GM18867 (cell line): ENCODE data around the gene DLX4.

Experiments
- ATAC-seq: cut with Tn5 transposase; IDR thresholded peaks from one replicate; pipeline ENCODE4 v1.9.1; 2021; ENCODE audit warnings: mild to moderate bottlenecking, moderate library complexity; ENCODE audit not compliant: unreplicated experiment

DLX4 gene

DNA sequence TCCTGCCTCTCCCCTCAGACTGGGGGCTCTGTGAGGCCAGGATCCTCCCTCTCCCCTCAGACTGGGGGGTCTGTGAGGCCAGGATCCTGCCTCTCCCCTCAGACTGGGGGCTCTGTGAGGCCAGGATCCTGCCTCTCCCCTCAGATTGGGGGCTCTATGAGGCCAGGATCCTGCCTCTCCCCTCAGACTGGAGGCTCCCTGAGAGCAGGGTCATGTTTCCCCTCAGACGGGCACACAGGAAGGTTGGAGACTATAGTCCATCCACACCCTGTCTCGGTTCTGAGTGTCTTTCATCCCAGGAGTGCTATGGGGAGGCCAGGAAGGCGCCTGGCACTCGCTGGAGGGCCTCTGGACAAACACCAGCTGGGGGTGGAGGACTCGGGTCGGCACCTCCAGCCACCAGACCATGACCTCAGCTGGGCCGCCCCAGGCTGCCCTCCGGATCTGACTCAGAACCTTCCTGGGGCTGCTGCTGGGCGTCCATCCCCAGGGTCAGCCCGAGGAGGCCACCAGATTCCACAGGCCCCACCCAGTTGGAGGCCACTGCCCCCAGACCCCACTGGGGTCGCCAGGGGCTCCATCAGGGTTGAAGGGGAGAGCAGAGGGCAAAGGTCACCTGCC, 21.9 kb upstream of the DLX4 start:
- no peak for ATAC-seq

DNA sequence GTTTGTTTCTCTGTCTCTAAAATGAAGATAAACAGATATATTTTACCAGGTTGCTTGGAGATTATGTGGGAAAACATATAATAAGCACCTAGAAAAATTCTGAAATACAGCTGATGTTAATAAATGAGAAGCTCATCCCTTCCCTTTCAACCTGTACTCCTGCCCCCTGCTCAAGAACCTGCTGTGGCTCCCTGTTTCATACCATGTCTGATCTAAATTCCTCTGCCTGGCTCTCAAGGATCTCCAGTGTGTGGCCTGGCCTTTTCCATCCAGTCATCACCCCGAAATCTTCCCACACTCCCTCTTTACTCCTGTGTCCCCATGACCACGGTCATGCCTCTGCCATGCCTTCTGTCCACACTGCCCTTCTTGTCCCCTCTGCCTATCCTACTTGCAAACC, 19.4 kb upstream of the DLX4 start:
- ATAC-seq, result no peak

- no peak for ATAC-seq
Measured at GRCh38 chr17:49951362-49952082, 17.5 kb upstream of the DLX4 start.

DNA sequence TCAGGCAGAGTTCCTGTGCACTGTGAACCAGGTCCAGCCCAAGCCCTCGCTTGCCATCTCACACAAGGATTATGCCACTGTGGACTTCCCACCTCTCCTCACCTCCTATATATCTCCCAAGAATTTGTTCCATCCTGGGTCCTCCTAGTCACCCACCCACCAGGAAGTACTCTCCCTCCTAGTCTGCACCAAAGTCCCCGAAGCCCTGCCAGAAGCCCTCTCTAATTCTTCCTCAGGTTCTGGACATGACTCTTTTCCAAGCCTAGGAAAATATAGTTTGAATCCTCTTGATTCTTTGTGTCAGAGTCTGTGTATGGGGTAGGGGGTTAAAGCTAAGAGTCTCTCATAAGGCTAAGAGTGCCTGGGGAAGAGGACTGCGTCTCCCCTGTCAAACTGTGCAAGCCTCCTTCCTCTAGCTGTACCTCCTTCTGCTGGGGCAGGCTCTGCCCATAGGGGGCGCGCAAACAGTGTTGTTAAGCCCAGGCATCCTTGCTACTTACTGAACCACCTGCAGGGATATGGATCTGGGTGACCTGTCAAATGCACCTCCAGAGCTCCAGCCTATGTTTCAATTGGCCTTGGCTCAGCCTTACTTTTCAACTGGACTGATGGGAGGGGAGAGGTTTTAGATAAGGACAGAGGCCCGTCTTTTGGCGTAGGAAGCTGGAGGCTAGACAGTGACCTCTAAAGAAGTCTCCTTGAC, 16.6 kb upstream of the DLX4 start:
- ATAC-seq, result no peak

GRCh38 chr17:49952912-49953497, 16.0 kb upstream of the DLX4 start:
- ATAC-seq, result no peak

DNA sequence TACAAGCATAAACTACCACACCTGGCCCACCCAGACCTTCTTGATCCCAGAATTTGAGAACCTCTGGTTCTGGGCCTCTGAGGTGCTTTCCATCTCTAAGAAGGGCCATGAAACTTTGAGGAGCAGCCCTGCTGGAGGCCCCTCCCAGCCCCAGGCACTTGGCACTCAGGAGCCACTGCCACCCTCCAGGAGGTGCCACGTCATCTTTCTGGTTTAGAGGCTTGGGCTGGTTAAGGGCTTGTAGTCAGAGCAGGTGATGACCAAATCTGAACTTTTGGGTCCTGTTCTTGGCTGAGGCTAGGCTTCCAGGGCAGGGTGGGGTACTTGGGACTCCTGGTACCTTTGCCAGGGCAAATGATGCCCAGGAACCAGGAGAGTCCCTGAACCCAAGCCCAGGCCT, 13.8 kb upstream of the DLX4 start:
- no peak for ATAC-seq

- no peak for ATAC-seq
Measured at GRCh38 chr17:49956780-49957179, 12.2 kb upstream of the DLX4 start.

DNA sequence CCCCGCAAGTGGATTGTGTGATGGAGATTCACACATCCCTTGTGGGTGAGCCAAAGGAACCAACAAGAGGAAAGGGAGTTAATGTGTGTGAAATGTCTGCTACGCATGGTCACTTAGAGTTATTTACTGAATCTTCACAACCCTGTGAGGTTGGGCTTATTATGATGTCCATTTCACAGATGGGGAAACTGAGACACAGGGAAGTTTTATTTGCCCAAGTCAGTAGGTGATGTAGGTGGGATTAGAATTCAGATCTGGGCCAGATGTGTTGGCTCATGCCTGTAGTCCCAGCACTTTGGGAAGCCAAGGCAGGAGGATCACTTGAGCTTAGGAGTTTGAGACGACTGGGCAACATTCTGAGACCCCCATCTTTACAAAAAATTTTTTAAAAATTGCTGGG, 11.6 kb upstream of the DLX4 start:
- no peak for ATAC-seq

GRCh38 chr17:49958723-49959122, 10.3 kb upstream of the DLX4 start:
- no peak for ATAC-seq

- ATAC-seq, result no peak
Measured at GRCh38 chr17:49959183-49959935, 9.6 kb upstream of the DLX4 start.

DNA sequence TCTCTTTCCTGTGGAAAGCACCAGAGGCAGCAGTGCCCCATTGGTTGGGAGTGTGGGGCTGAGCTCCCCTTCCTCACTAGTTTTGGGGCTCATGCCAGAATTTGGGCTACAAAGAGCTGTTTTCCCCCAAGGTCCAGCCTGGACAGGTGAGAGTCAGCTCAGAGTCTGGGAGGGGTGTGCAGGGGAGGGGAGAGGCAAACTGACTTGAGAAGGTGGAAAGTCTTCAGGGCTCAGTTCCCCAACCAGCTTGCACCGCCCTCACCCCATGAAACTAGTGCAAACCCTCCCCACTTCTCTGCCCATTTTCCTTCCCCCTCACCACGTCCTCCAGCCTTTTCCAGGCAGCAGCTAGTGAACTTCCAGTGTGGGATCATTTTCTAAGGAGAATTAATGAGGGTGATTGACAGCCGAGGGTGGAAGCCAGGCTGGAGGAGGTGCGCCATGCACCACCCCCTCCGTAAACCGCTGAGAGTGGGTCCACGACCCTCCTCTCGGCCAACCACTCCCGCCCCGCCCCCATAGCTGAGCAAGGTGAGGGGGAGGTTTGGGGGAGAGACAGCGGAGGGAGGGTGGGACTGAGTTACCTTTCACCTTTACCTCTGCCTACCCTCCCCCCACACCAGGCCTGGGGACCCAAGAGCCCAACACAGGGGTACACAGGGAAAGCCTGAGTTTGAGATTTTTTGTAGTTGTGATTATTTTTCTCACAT, 6.2 kb upstream of the DLX4 start:
- ATAC-seq, result no peak

- ATAC-seq, result no peak
Measured at GRCh38 chr17:49963309-49963625, 5.7 kb upstream of the DLX4 start.

DNA sequence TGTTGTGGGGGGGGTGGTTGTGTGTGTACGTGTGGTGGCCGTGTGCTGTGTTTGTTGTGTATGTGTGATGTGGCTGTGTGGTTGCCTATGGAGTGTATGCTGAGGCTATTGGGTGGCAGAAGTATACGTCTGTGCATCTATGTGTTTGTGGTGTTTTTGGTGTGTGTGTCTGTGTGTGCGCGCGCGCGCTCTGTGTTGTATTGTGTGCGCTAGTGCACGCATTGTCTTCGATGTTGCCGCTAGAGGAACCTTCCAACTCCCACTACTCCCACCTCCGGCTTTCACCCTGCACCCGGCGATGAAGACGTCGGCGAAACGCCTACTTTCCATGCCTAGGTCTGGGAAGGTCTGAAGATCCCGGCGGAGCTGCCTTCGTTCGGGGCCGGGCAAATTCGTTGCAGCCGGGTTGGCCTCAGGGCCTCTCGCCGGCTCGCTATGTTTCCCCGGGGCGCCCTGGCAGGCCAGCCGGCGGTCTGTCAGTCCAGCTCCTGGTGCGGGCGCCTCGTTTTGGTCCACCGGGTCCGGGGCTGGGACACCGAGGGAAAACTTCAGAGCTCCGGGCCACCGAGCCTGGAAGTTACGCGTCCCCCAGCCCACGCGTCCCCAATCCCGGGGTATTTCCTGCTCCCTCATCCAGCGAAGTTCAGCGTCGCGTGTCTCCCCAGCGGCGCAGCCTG, 5.2 kb upstream of the DLX4 start:
- ATAC-seq, result no peak

DNA sequence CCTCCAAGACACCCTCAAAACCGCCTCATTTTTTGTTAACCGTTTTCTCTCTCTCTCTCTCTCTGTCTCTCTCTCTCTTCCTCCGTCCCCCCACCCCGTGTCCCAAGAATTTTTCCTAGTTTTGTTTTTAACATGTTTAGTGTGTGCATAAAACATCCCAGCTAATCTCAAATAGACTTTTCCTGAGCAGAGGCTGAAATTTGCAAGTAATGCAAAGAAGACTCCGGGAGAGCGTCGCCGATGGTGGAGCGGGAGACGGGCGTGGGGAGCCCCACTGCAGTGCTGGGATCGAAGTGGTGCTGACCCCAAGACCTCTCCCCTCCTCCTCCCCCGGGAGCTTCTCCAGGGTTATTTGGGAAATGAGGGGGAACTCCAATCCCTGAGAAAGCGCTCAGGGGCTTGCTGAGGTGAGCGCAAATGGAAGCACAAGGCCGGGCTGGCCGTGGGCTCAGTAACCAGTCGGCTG, 4.7 kb upstream of the DLX4 start:
- no peak for ATAC-seq

DNA sequence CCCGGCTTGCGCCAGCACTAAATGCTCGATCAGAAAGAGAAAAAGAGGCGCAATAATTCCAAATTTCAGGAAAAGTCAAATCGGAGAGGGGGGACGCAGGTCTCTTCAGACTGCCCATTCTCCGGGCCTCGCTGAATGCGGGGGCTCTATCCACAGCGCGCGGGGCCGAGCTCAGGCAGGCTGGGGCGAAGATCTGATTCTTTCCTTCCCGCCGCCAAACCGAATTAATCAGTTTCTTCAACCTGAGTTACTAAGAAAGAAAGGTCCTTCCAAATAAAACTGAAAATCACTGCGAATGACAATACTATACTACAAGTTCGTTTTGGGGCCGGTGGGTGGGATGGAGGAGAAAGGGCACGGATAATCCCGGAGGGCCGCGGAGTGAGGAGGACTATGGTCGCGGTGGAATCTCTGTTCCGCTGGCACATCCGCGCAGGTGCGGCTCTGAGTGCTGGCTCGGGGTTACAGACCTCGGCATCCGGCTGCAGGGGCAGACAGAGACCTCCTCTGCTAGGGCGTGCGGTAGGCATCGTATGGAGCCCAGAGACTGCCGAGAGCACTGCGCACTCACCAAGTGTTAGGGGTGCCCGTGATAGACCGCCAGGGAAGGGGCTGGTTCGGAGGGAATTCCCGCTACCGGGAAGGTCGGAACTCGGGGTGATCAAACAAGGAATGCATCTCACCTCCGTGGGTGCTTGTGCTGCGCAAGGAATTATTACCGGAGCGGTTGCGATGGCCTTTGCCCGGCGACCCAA, 4.0 kb upstream of the DLX4 start:
- no peak for ATAC-seq

GRCh38 chr17:49965524-49965909, 3.5 kb upstream of the DLX4 start:
- ATAC-seq, result no peak

DNA sequence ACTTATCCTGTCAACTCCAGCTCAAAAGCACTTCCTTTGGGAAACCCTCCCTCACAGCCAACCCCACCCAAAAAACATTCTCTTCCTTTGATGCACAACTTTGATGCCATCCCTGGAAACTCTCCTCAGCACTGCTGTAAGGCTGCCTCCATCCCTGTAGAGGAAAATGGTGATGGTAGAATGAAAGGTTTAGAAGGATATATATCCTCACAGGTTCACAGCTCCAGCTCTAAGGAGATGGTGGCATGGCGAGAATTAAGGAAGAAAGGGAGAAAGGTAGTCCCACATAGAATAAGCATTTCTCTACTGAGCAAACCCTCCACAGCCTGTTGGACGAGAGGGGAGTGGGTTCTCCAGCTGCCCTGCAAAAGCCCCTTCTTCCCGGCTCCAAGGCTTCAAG, 2.2 kb upstream of the DLX4 start:
- ATAC-seq, result no peak

- ATAC-seq, result no peak
Measured at GRCh38 chr17:49967205-49967604, 1.8 kb upstream of the DLX4 start.

DNA sequence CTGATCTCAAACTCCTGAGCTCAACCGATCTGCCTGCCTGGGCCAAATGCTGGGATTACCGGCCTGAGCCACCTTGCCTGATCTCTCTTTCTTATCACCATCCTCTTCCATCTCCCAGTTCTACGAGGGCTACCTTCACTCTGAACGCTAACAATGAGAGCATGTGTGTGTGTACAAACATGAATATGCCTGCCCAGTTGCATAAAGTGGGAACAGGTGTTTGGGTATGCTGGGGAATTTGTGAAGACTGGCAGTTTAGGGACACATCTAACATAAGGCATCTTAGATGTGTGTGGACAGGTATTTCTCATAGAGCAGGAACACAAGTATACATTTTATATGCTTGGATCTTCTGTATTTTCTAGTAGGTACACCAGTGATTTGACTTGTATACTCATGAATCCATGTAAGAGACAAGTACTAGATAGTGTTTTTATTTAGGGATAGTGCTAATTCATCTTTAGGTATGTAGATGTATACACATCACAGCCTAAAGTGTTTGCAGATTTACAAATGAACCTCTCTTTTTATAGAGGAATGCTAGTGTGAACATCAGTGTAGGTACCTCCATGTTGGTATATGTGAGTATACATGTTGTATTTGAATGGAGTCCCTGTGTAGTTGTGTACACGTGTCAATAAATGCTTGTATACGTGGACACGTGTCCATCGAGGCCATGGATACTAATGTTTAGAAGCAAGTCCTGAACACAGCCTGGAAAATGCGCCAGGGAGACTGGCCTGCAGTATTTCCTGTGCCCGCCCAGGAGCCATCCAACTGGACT, 1.2 kb upstream of the DLX4 start:
- no peak for ATAC-seq
